Gastrocnemius medialis (tissue), 4 donors: ENCODE results near the gene NHERF1. TPM values are rescaled to one million over a fixed set of nuclear protein-coding genes. Genes with fewer than 3 reads are reported as not detected.

Experiments
- ATAC-seq, 2 donors: fragments of 150-250 bp; one replicate each; pipeline ENCODE4 v1.9.1; 2016
- DNase-seq, 2 donors: peaks; one replicate each; pipeline ENCODE4 v3.0.0-alpha.2; 2019
- H3K27ac ChIP-seq, 4 donors: fragments of 200-600 bp; sonication (generic); 1 replicate in 1 of 4; 2 replicates in 3 of 4; pipeline ENCODE4 v1.5.1; 2016 to 2018; ENCODE audit warnings: mild to moderate bottlenecking in 2 of 4, moderate library complexity in 1 of 4
- H3K27me3 ChIP-seq, 3 donors: fragments of 200-600 bp; sonication (generic) in 2 of 3; 1 replicate in 1 of 3; 2 replicates in 2 of 3; pipeline versions ENCODE4 v1.5.1 to v1.6.0; 2016 to 2019; ENCODE audit warnings: mild to moderate bottlenecking in 1 of 3, moderate library complexity in 1 of 3
- H3K36me3 ChIP-seq, 2 donors: fragments of 200-600 bp; sonication (generic) in 1 of 2; one replicate each; pipeline ENCODE4 v1.5.1; 2017 to 2018
- H3K4me1 ChIP-seq, 2 donors: fragments of 200-600 bp; sonication (generic) in 1 of 2; one replicate each; pipeline ENCODE4 v1.5.1; 2016 to 2017; ENCODE audit warnings: mild to moderate bottlenecking in 2 of 2
- H3K4me3 ChIP-seq, 4 donors: fragments of 200-600 bp; sonication (generic) in 3 of 4; 1 replicate in 1 of 4; 2 replicates in 3 of 4; pipeline ENCODE4 v1.5.1; 2016 to 2019; ENCODE audit warnings: mild to moderate bottlenecking in 2 of 4
- H3K9me3 ChIP-seq, 3 donors: fragments of 200-600 bp; sonication (generic) in 2 of 3; 1 replicate in 1 of 3; 2 replicates in 2 of 3; pipeline ENCODE4 v1.5.1; 2016 to 2019
- CTCF ChIP-seq, 5 experiments: fragments of 450-650 bp in 3 of 5; fragments of 200-600 bp in 2 of 5; sonication (generic) in 2 of 5; IDR thresholded peaks in 4 of 5; conservative IDR thresholded peaks in 1 of 5; 1 replicate in 4 of 5; 2 replicates in 1 of 5; pipeline ENCODE4 v1.5.1; 2016 to 2019; ENCODE audit warnings: antibody characterized with exemption in 5 of 5, mild to moderate bottlenecking in 3 of 5, moderate library complexity in 3 of 5
- POLR2A ChIP-seq, 2 donors: fragments of 450-650 bp; IDR thresholded peaks; one replicate each; pipeline ENCODE4 v1.6.1; 2017; ENCODE audit warnings: antibody characterized with exemption in 2 of 2, mild to moderate bottlenecking in 2 of 2, moderate library complexity in 2 of 2
- in situ Hi-C, 4 donors: fragments of 200-750 bp; cut with MboI; loops; one replicate each; pipeline versions ENCODE4 v1.15.0 to v1.8.0; 2017; ENCODE audit warnings: low sequenced_read_pairs in 4 of 4
- intact Hi-C: fragments of 100-400 bp; cut with DNase I; formaldehyde crosslinking; loops from one replicate; pipeline ENCODE4 v1.15.1; 2023; ENCODE audit warnings: low total_unique reads
- total RNA-seq, 4 donors: library from RNA; depleted of rRNA; stranded (reverse); fragments of >200 nt; gene quantifications; one replicate each; pipeline versions ENCODE4 v1.1.0 to v1.2.3, GENCODE V29; 2016

The NHERF1 gene
- total RNA-seq, 4 donors from 2014 or later = 3.8 to 5.6 (median 5.5) TPM

- in situ Hi-C loops = loop anchor here in 3 of 4 donors (10.0 kb wide), 1 partner anchor 69 kb away; no protein-coding TSS in a partner anchor
- TF ChIP-seq CTCF (IDR thresholded peaks at IDR 0.05 in 4 of 5, conservative IDR thresholded peaks at IDR 0.05 in 1 of 5) (no peak), POLR2A (IDR thresholded peaks at IDR 0.05) (no peak)
- Histone ChIP-seq H3K9me3 (no peaks in the 10 kb centered on the region), H3K4me1 (no peaks in the 10 kb centered on the region), H3K27me3 (no peaks in the 10 kb centered on the region), H3K27ac (no peak overlapping the region), H3K4me3 (no peak overlapping the region), H3K36me3 (peaks cover 0 to 57% of the 10 kb centered on the region in 2 donors)
- intact Hi-C loops = no loop called here
- ATAC-seq = no peak
- no peak for DNase-seq
These were observed 47.0 kb downstream of the NHERF1 start for GRCh38 chr17:74795327-74796020.

- intact Hi-C loops = no loop called here
- H3K4me3 ChIP-seq = no peak overlapping the region
- TF ChIP-seq POLR2A (IDR thresholded peaks at IDR 0.05) (no peak), CTCF (IDR thresholded peaks at IDR 0.05 in 4 of 5, conservative IDR thresholded peaks at IDR 0.05 in 1 of 5) (no peak)
- in situ Hi-C loops = loop anchor here in 3 of 4 donors (10.0 kb wide), 1 partner anchor 69 kb away; no protein-coding TSS in a partner anchor
- DNase-seq (no peak), ATAC-seq (no peak)
- no peaks in the 10 kb centered on the region for H3K4me1 ChIP-seq
- no peaks in the 10 kb centered on the region for H3K9me3 ChIP-seq
- H3K27ac ChIP-seq = no peak overlapping the region
- no peaks in the 10 kb centered on the region for H3K27me3 ChIP-seq
- H3K36me3 ChIP-seq = peaks cover 0 to 57% of the 10 kb centered on the region in 2 donors
These were observed 47.8 kb downstream of the NHERF1 start for GRCh38 chr17:74796211-74796610.

- DNase-seq = no peak
- Histone ChIP-seq H3K36me3 (peaks cover 0 to 57% of the 10 kb centered on the region in 2 donors), H3K4me3 (no peak overlapping the region), H3K4me1 (no peaks in the 10 kb centered on the region), H3K9me3 (no peaks in the 10 kb centered on the region), H3K27ac (no peak overlapping the region), H3K27me3 (no peaks in the 10 kb centered on the region)
- no peak for TF ChIP-seq CTCF (IDR thresholded peaks at IDR 0.05 in 4 of 5, conservative IDR thresholded peaks at IDR 0.05 in 1 of 5)
- TF ChIP-seq POLR2A (IDR thresholded peaks at IDR 0.05) = no peak
- ATAC-seq = no peak
- in situ Hi-C loops (loop anchor here in 3 of 4 donors (10.0 kb wide), 1 partner anchor 68 kb away; no protein-coding TSS in a partner anchor), intact Hi-C loops (no loop called here)
These were observed 48.4 kb downstream of the NHERF1 start for GRCh38 chr17:74796866-74797265.

GRCh38 chr17:74797824-74798223 is 49.4 kb downstream of the NHERF1 start:
- intact Hi-C loops (no loop called here), in situ Hi-C loops (loop anchor here in 3 of 4 donors (10.0 kb wide), 1 partner anchor 67 kb away; no protein-coding TSS in a partner anchor)
- no peak for ATAC-seq
- H3K9me3 ChIP-seq = no peaks in the 10 kb centered on the region
- H3K27ac ChIP-seq = no peak overlapping the region
- no peak for DNase-seq
- H3K4me1 ChIP-seq = no peaks in the 10 kb centered on the region
- H3K4me3 ChIP-seq = no peak overlapping the region
- H3K27me3 ChIP-seq = no peaks in the 10 kb centered on the region
- TF ChIP-seq CTCF (IDR thresholded peaks at IDR 0.05 in 4 of 5, conservative IDR thresholded peaks at IDR 0.05 in 1 of 5) = no peak
- TF ChIP-seq POLR2A (IDR thresholded peaks at IDR 0.05) = no peak
- peaks cover 0 to 58% of the 10 kb centered on the region in 2 donors for H3K36me3 ChIP-seq
